ENCODE results near the gene TLE7. TPM values are rescaled to one million over a fixed set of nuclear protein-coding genes. Genes with fewer than 3 reads are reported as not detected.
A peak's percentile ranks its signal among the peaks of the same experiment; 100 is the strongest.

Gene TLE7
- total RNA-seq, 1 experiment from 2014 or later: not detected

- Histone ChIP-seq H3K27me3 (no peaks in the 10 kb centered on the region), H3K9me3 (no peaks in the 10 kb centered on the region), H3K4me3 (peak overlapping the region; percentile 86), H3K36me3 (no peaks in the 10 kb centered on the region)
- no peak for DNase-seq
Observed at GRCh38 chr16:71460941-71461340, 19.1 kb upstream of the TLE7 start.

- no peaks in the 10 kb centered on the region for H3K9me3 ChIP-seq
- H3K36me3 ChIP-seq: no peaks in the 10 kb centered on the region
- DNase-seq: no peak
- no peak overlapping the region; the same call in 1 of the 2 replicates for H3K4me3 ChIP-seq
- H3K27me3 ChIP-seq: no peaks in the 10 kb centered on the region
Observed at GRCh38 chr16:71460236-71460635, 18.4 kb upstream of the TLE7 start.

- H3K27me3 ChIP-seq: no peaks in the 10 kb centered on the region
- DNase-seq: no peak
Observed at GRCh38 chr16:71459510-71459909, 17.7 kb upstream of the TLE7 start.

GRCh38 chr16:71456801-71457200 lies 14.9 kb upstream of the TLE7 start:
- H3K36me3 ChIP-seq: peaks cover 3% of the 10 kb centered on the region

More at GRCh38 chr16:71459510-71459909, 17.7 kb upstream of the TLE7 start:
- no peak overlapping the region for H3K4me3 ChIP-seq
- H3K9me3 ChIP-seq: no peaks in the 10 kb centered on the region
- H3K36me3 ChIP-seq: no peaks in the 10 kb centered on the region

GRCh38 chr16:71453036-71453435 lies 11.2 kb upstream of the TLE7 start:
- Histone ChIP-seq H3K9me3 (peaks cover 11% of the 10 kb centered on the region), H3K36me3 (peaks cover 24% of the 10 kb centered on the region), H3K4me3 (no peak overlapping the region), H3K27me3 (no peaks in the 10 kb centered on the region)
- no peak for DNase-seq

More at GRCh38 chr16:71456801-71457200, 14.9 kb upstream of the TLE7 start:
- no peak for DNase-seq
- Histone ChIP-seq H3K4me3 (no peak overlapping the region), H3K27me3 (no peaks in the 10 kb centered on the region), H3K9me3 (no peaks in the 10 kb centered on the region)

- Histone ChIP-seq H3K4me3 (no peak overlapping the region), H3K9me3 (peaks cover 16% of the 10 kb centered on the region), H3K36me3 (peaks cover 24% of the 10 kb centered on the region), H3K27me3 (no peaks in the 10 kb centered on the region)
- DNase-seq: no peak
Observed at GRCh38 chr16:71449020-71449419, 7.2 kb upstream of the TLE7 start.

- DNase-seq: no peak
- H3K27me3 ChIP-seq: no peaks in the 10 kb centered on the region
- H3K4me3 ChIP-seq: no peak overlapping the region
- H3K9me3 ChIP-seq: peaks cover 16% of the 10 kb centered on the region
- H3K36me3 ChIP-seq: peaks cover 24% of the 10 kb centered on the region
Observed at GRCh38 chr16:71448274-71448866, 6.5 kb upstream of the TLE7 start.

- H3K4me3 ChIP-seq: no peak overlapping the region
- DNase-seq: no peak
Observed at GRCh38 chr16:71443714-71444113, 1.9 kb upstream of the TLE7 start.

GRCh38 chr16:71441348-71442050 lies 355 bp downstream of the TLE7 start:
- Histone ChIP-seq H3K4me3 (no peak overlapping the region), H3K27me3 (no peaks in the 10 kb centered on the region), H3K9me3 (no peaks in the 10 kb centered on the region), H3K36me3 (no peaks in the 10 kb centered on the region)
- no peak for DNase-seq

More at GRCh38 chr16:71443714-71444113, 1.9 kb upstream of the TLE7 start:
- H3K27me3 ChIP-seq: no peaks in the 10 kb centered on the region
- H3K9me3 ChIP-seq: peaks cover 9% of the 10 kb centered on the region; the same call in 1 of the 2 replicates
- peaks cover 7% of the 10 kb centered on the region for H3K36me3 ChIP-seq

GRCh38 chr16:71440669-71441347 lies 1.0 kb downstream of the TLE7 start:
- no peak for DNase-seq
- H3K9me3 ChIP-seq: no peaks in the 10 kb centered on the region
- H3K36me3 ChIP-seq: no peaks in the 10 kb centered on the region
- no peak overlapping the region for H3K4me3 ChIP-seq
- no peaks in the 10 kb centered on the region for H3K27me3 ChIP-seq

- no peaks in the 10 kb centered on the region for H3K9me3 ChIP-seq
- H3K4me3 ChIP-seq: no peak overlapping the region
- H3K27me3 ChIP-seq: no peaks in the 10 kb centered on the region
- DNase-seq: no peak
- no peaks in the 10 kb centered on the region for H3K36me3 ChIP-seq
Observed at GRCh38 chr16:71439523-71439922, 2.3 kb downstream of the TLE7 start.

- Histone ChIP-seq H3K27me3 (no peaks in the 10 kb centered on the region), H3K36me3 (no peaks in the 10 kb centered on the region), H3K9me3 (no peaks in the 10 kb centered on the region), H3K4me3 (no peak overlapping the region)
- no peak for DNase-seq
Observed at GRCh38 chr16:71436473-71436872, 5.4 kb downstream of the TLE7 start.

GRCh38 chr16:71432906-71433305 lies 8.9 kb downstream of the TLE7 start:
- H3K4me3 ChIP-seq: no peak overlapping the region
- no peaks in the 10 kb centered on the region for H3K36me3 ChIP-seq
- H3K9me3 ChIP-seq: no peaks in the 10 kb centered on the region
- H3K27me3 ChIP-seq: no peaks in the 10 kb centered on the region
- DNase-seq: no peak

- no peak for DNase-seq
- H3K9me3 ChIP-seq: no peaks in the 10 kb centered on the region
- H3K36me3 ChIP-seq: no peaks in the 10 kb centered on the region
- no peaks in the 10 kb centered on the region for H3K27me3 ChIP-seq
- no peak overlapping the region for H3K4me3 ChIP-seq
Observed at GRCh38 chr16:71431991-71432390, 9.9 kb downstream of the TLE7 start.

GRCh38 chr16:71431176-71431575 lies 10.7 kb downstream of the TLE7 start:
- no peak overlapping the region for H3K4me3 ChIP-seq
- H3K36me3 ChIP-seq: no peaks in the 10 kb centered on the region
- no peaks in the 10 kb centered on the region for H3K9me3 ChIP-seq
- H3K27me3 ChIP-seq: no peaks in the 10 kb centered on the region
- DNase-seq: no peak

GRCh38 chr16:71430744-71431143 lies 11.1 kb downstream of the TLE7 start:
- H3K27me3 ChIP-seq: no peaks in the 10 kb centered on the region
- H3K4me3 ChIP-seq: no peak overlapping the region
- no peak for DNase-seq
- no peaks in the 10 kb centered on the region for H3K9me3 ChIP-seq
- H3K36me3 ChIP-seq: no peaks in the 10 kb centered on the region

GRCh38 chr16:71429581-71429980 lies 12.3 kb downstream of the TLE7 start:
- no peak for DNase-seq
- H3K9me3 ChIP-seq: no peaks in the 10 kb centered on the region
- no peaks in the 10 kb centered on the region for H3K36me3 ChIP-seq
- no peaks in the 10 kb centered on the region for H3K27me3 ChIP-seq
- H3K4me3 ChIP-seq: no peak overlapping the region
